Neural progenitor cell (in vitro differentiated cells): ENCODE results near the gene LBP. TPM values are rescaled to one million over a fixed set of nuclear protein-coding genes. Genes with fewer than 3 reads are reported as not detected.

Experiments
- DNase-seq: peaks from one replicate; pipeline ENCODE4 v3.0.0-alpha.2; 2016; ENCODE audit warnings: low spot score
- H2AFZ ChIP-seq: fragments of 200-600 bp; sonication (generic); replicated peaks from 2 replicates; pipeline ENCODE4 v1.6.1; 2016; ENCODE audit warnings: antibody characterized with exemption
- H3F3A ChIP-seq: fragments of 200-600 bp; sonication (generic); 2 replicates; pipeline ENCODE4 v1.6.1; 2016; ENCODE audit warnings: antibody characterized with exemption, low read depth
- H3K27ac ChIP-seq: fragments of 200-600 bp; sonication (generic); 2 replicates; pipeline ENCODE4 v1.5.1; 2016; ENCODE audit warnings: mild to moderate bottlenecking
- H3K27me3 ChIP-seq: fragments of 200-600 bp; sonication (generic); 2 replicates; pipeline ENCODE4 v1.6.1; 2016; ENCODE audit warnings: mild to moderate bottlenecking, moderate library complexity
- H3K36me3 ChIP-seq: fragments of 200-600 bp; sonication (generic); 2 replicates; pipeline ENCODE4 v1.5.1; 2016
- H3K4me1 ChIP-seq: fragments of 200-600 bp; sonication (generic); 2 replicates; pipeline ENCODE4 v1.6.1; 2016; ENCODE audit warnings: mixed run types
- H3K4me2 ChIP-seq: fragments of 200-600 bp; sonication (generic); 2 replicates; pipeline ENCODE4 v1.6.1; 2016
- H3K4me3 ChIP-seq: fragments of 200-600 bp; sonication (generic); 2 replicates; pipeline ENCODE4 v1.5.1; 2016
- H3K79me2 ChIP-seq: fragments of 200-600 bp; sonication (generic); 2 replicates; pipeline ENCODE4 v1.6.1; 2016; ENCODE audit warnings: low read depth
- H3K9ac ChIP-seq: fragments of 200-600 bp; sonication (generic); 2 replicates; pipeline ENCODE4 v1.6.1; 2016
- H3K9me3 ChIP-seq: fragments of 200-600 bp; sonication (generic); 2 replicates; pipeline ENCODE4 v1.5.1; 2016; ENCODE audit warnings: low read depth
- H4K20me1 ChIP-seq: fragments of 200-600 bp; sonication (generic); 2 replicates; pipeline ENCODE4 v1.6.1; 2016; ENCODE audit warnings: low read depth
- H3K27ac Mint-ChIP-seq: 3 replicates; pipeline ENCODE4 v1.8.0; 2021; ENCODE audit warnings: mixed read lengths
- H3K27me3 Mint-ChIP-seq: 2 replicates; pipeline ENCODE4 v1.8.0; 2022; ENCODE audit warnings: low read depth, mild to moderate bottlenecking, inconsistent platforms, moderate library complexity, mixed read lengths; ENCODE audit not compliant: insufficient read depth
- H3K36me3 Mint-ChIP-seq: 3 replicates; pipeline ENCODE4 v1.8.0; 2021; ENCODE audit warnings: mixed read lengths
- H3K4me1 Mint-ChIP-seq: 3 replicates; pipeline ENCODE4 v1.8.0; 2021; ENCODE audit warnings: mixed read lengths
- H3K4me3 Mint-ChIP-seq: 3 replicates; pipeline ENCODE4 v1.8.0; 2021; ENCODE audit warnings: mild to moderate bottlenecking, moderate library complexity, mixed read lengths
- H3K9me3 Mint-ChIP-seq: 3 replicates; pipeline ENCODE4 v1.8.0; 2020; ENCODE audit warnings: mixed read lengths
- CTCF ChIP-seq: fragments of 200-600 bp; sonication (generic); IDR thresholded peaks from 2 replicates; pipeline ENCODE4 v1.5.1; 2017; ENCODE audit warnings: antibody characterized with exemption, mild to moderate bottlenecking
- EZH2 ChIP-seq: fragments of 200-600 bp; sonication (generic); IDR thresholded peaks from 2 replicates; pipeline ENCODE4 v1.6.1; 2017; ENCODE audit warnings: antibody characterized with exemption, mild to moderate bottlenecking, moderate library complexity
- EZH2phosphoT487 ChIP-seq: fragments of 200-600 bp; sonication (generic); IDR thresholded peaks from 2 replicates; pipeline ENCODE4 v1.6.1; 2017; ENCODE audit warnings: antibody characterized with exemption
- total RNA-seq: library from RNA; depleted of rRNA; stranded (reverse); fragments of >200 nt; gene quantifications from 2 replicates; pipeline ENCODE4 v1.2.3, GENCODE V29; 2015; ENCODE audit warnings: low replicate concordance

LBP gene
- total RNA-seq, 1 donor from 2014 or later = not detected

- Histone ChIP-seq H3K27me3 (no peaks in the 10 kb centered on the region), H2AFZ (no peak overlapping the region), H3K36me3 (no peaks in the 10 kb centered on the region), H3K9me3 (no peaks in the 10 kb centered on the region), H3K79me2 (no peaks in the 10 kb centered on the region), H3K4me1 (peaks cover 31% of the 10 kb centered on the region), H3K4me3 (no peak overlapping the region), H3K4me2 (no peak overlapping the region), H3K27ac (no peak overlapping the region), H3K9ac (no peak overlapping the region), H4K20me1 (no peaks in the 10 kb centered on the region), H3F3A (peaks cover 40% of the 10 kb centered on the region)
- Mint-ChIP-seq H3K27ac (no peak overlapping the region), H3K4me3 (no peak overlapping the region), H3K36me3 (no peaks in the 10 kb centered on the region), H3K4me1 (peaks cover 24% of the 10 kb centered on the region), H3K9me3 (peaks cover 6% of the 10 kb centered on the region), H3K27me3 (peaks cover 7% of the 10 kb centered on the region)
- TF ChIP-seq CTCF = no peak
- TF ChIP-seq EZH2 = no peak
- TF ChIP-seq EZH2phosphoT487 = no peak
- no peak for DNase-seq
Observed at GRCh38 chr20:38340693-38341092, 5.6 kb upstream of the LBP start.

- Mint-ChIP-seq H3K27ac (peak overlapping the region; percentile 96), H3K4me1 (peaks cover 21% of the 10 kb centered on the region), H3K4me3 (peak overlapping the region; percentile 60), H3K9me3 (peaks cover 6% of the 10 kb centered on the region), H3K27me3 (peaks cover 1% of the 10 kb centered on the region), H3K36me3 (no peaks in the 10 kb centered on the region)
- peaks cover 31% of the 10 kb centered on the region for H3K4me1 ChIP-seq
- no peak overlapping the region for H3K9ac ChIP-seq
- H3K4me2 ChIP-seq = peak overlapping the region; percentile 46
- H2AFZ ChIP-seq = peak overlapping the region; percentile 64
- peak overlapping the region; percentile 4 for H3K4me3 ChIP-seq
- no peaks in the 10 kb centered on the region for H3K36me3 ChIP-seq
- peak overlapping the region; percentile 69 for H3K27ac ChIP-seq
- no peaks in the 10 kb centered on the region for H4K20me1 ChIP-seq
- H3F3A ChIP-seq = peaks cover 38% of the 10 kb centered on the region
- DNase-seq = peak; percentile 76
- no peaks in the 10 kb centered on the region for H3K9me3 ChIP-seq
- no peaks in the 10 kb centered on the region for H3K27me3 ChIP-seq
- TF ChIP-seq CTCF (no peak), EZH2 (no peak), EZH2phosphoT487 (no peak)
- no peaks in the 10 kb centered on the region for H3K79me2 ChIP-seq
Observed at GRCh38 chr20:38342216-38342615, 4.1 kb upstream of the LBP start.

GRCh38 chr20:38342713-38343310 is 3.5 kb upstream of the LBP start:
- peak overlapping the region; percentile 69 for H3K27ac ChIP-seq
- H3K9ac ChIP-seq = no peak overlapping the region
- peaks cover 31% of the 10 kb centered on the region for H3K4me1 ChIP-seq
- H3K27ac Mint-ChIP-seq = peak overlapping the region; percentile 98
- no peak overlapping the region for H2AFZ ChIP-seq
- H3F3A ChIP-seq = peaks cover 38% of the 10 kb centered on the region
- H3K27me3 Mint-ChIP-seq = no peaks in the 10 kb centered on the region
- no peaks in the 10 kb centered on the region for H3K36me3 ChIP-seq
- no peak overlapping the region for H3K4me3 ChIP-seq
- no peaks in the 10 kb centered on the region for H3K79me2 ChIP-seq
- H3K9me3 Mint-ChIP-seq = peaks cover 4% of the 10 kb centered on the region
- H3K27me3 ChIP-seq = no peaks in the 10 kb centered on the region
- no peaks in the 10 kb centered on the region for H3K36me3 Mint-ChIP-seq
- no peak overlapping the region for H3K4me3 Mint-ChIP-seq
- DNase-seq = no peak
- peaks cover 21% of the 10 kb centered on the region for H3K4me1 Mint-ChIP-seq
- TF ChIP-seq EZH2 (no peak), CTCF (no peak), EZH2phosphoT487 (no peak)
- no peaks in the 10 kb centered on the region for H4K20me1 ChIP-seq
- H3K9me3 ChIP-seq = no peaks in the 10 kb centered on the region
- H3K4me2 ChIP-seq = peak overlapping the region; percentile 46
